ENCODE data around the gene POU2F1. TPM values are rescaled to one million over a fixed set of nuclear protein-coding genes. Genes with fewer than 3 reads are reported as not detected.

The POU2F1 gene
- total RNA-seq, 1 donor from 2014 or later: 7.2 TPM

DNA sequence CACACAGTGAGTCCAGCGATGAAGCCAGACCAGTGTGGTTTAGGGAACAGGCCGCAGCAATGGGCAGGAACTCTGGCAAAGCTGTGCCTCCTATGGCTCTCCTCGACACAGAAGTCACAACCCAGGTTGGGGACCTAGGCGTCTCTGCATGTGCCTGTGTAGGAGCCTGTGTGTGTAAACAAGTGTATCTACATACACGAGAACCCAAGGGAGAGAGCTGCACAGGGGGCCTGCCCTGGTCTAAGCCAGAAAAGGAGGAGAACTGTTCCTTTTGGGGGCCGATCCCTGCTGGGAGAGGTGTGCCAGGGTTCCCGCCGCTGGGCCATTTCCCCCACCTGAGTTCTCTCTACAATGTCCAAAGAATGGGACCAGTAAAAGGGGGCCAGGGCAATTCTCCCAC lies 241.7 kb downstream of the POU2F1 start:
- no peak for DNase-seq (ENCODE audit: low read depth)
- TF ChIP-seq, protein P1, sequence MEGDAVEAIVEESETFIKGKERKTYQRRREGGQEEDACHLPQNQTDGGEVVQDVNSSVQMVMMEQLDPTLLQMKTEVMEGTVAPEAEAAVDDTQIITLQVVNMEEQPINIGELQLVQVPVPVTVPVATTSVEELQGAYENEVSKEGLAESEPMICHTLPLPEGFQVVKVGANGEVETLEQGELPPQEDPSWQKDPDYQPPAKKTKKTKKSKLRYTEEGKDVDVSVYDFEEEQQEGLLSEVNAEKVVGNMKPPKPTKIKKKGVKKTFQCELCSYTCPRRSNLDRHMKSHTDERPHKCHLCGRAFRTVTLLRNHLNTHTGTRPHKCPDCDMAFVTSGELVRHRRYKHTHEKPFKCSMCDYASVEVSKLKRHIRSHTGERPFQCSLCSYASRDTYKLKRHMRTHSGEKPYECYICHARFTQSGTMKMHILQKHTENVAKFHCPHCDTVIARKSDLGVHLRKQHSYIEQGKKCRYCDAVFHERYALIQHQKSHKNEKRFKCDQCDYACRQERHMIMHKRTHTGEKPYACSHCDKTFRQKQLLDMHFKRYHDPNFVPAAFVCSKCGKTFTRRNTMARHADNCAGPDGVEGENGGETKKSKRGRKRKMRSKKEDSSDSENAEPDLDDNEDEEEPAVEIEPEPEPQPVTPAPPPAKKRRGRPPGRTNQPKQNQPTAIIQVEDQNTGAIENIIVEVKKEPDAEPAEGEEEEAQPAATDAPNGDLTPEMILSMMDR (conservative IDR thresholded peaks at IDR 0.05; ENCODE audit: low read depth, low read length): no peak
- no peak overlapping the region for H3K4me3 ChIP-seq (ENCODE audit: low read depth, low read length)

DNA sequence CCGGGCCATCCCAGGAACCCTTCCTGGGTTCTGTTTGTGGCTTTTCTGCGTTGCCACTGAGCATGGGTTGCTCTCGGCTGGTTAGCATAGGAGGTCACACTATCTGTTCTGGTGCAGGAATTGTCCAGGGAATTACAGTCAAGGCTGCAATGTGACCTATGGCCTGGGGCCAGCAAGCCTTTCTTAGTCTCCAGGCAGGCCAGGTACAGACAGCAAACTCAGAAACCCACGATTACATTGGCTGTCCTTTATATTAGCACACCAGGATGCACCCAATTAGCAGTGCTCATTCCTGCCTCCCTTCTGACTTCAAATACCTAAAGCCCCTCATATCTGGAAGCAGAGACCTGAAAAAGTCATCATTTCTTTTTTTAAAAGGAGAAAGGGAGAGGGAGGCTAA lies 242.4 kb downstream of the POU2F1 start:
- no peak overlapping the region for H3K4me3 ChIP-seq (ENCODE audit: low read depth, low read length)
- DNase-seq (ENCODE audit: low read depth): no peak
- TF ChIP-seq, protein P1 (conservative IDR thresholded peaks at IDR 0.05; ENCODE audit: low read depth, low read length): no peak

DNA sequence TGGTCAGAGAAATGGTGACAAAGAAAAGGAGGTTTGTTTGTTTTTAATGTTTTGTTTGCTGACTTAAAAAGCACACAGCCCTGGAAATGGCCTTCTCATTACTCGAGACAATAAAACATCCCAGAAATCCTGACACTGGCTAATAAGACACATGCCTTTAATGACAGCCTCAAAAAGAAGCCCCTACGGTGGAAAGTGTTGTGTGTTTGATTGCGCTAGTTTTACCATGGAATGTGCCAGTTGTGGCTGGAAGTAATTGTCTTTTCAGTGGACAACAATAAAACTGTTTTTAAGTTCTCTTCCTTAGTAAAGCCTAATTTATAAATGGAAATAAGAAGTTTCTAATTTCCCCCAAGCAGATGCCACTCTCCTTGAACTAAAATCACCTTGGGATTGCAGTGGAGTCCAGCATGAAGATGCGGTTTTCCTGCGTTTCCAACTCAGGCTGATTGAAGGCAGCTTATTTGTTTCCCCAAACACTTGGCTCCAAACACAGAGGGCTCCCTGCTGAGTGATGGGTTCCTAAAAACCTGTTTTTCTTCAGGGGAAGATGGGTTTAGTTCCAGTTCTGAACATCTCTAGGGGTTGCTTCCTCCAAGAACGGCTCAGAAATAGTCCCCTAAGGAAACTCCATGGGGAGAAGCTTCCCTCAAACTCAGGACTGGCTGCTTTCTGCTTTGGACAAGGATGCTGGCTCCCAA lies 243.3 kb downstream of the POU2F1 start:
- no peak overlapping the region for H3K4me3 ChIP-seq (ENCODE audit: low read depth, low read length)
- TF ChIP-seq, protein P1 (conservative IDR thresholded peaks at IDR 0.05; ENCODE audit: low read depth, low read length): no peak
- no peak for DNase-seq (ENCODE audit: low read depth)

DNA sequence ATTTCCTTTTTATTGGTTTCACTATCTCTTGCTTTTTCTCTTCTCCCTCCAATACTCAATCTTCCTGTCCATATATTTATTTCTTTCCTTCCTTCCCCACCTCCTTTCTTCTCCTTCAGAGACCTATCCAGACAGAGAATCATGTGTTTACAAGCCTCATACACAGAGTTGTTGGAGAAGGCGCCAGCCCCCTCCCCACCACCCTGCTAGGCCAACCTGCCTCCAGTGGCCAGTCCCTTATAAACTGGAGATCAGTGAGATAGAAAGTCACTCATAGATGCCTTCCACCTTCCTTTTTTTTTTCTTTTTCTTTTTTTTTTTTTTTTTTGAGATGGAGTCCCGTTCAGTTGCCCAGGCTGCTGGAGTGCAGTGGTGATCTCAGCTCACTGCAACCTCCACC lies 244.3 kb downstream of the POU2F1 start:
- no peak overlapping the region for H3K4me3 ChIP-seq (ENCODE audit: low read depth, low read length)
- TF ChIP-seq, protein P1 (conservative IDR thresholded peaks at IDR 0.05; ENCODE audit: low read depth, low read length): no peak
- no peak for DNase-seq (ENCODE audit: low read depth)

DNA sequence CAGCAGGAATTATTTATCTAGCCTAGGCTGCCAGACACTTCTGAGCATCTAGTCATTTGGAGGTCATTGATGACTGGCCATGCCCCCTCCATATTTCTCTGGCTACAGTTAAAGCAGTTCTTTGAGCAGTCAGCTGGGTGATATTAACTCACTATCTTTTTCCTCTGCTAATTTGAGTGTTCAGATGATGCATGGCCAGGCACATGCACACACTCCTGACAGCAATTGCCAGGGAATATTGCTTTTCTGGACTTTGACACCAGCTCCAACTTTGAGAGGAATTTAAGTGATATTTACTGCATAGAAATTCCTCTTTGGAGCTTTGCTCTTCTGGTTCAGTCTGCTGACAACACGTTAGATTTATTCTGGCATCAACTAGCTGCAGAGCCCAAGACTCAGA lies 245.1 kb downstream of the POU2F1 start:
- TF ChIP-seq, protein P1 (conservative IDR thresholded peaks at IDR 0.05; ENCODE audit: low read depth, low read length): no peak
- DNase-seq (ENCODE audit: low read depth): no peak
- H3K4me3 ChIP-seq (ENCODE audit: low read depth, low read length): no peak overlapping the region

DNA sequence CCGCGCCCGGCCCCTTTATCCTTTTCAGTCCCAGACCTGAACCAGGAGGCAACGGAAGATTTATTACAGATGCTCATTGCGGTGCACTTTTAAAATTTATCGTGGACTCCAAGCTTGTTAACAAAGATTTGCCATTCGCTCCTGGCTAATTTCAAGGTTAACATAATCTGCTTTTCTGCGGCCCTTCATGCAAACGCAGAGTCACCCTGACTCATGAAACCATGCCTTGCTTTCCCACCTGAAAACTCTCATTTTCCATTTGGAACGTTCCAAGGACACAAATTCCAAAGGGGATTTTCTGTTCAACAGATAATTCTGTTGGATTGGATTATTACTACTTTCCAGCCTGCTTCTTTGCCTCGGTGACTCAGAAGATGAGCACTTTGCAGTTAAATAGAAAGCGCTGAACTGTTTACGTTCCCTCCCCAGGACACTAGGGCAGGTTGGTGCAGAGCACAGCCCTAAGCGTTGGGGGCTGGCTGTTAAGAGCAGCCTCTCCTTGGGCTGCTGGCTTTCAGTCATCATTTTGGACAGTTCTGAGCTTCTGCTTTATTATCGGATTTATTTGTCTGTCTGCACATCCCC lies 246.5 kb downstream of the POU2F1 start:
- TF ChIP-seq, protein P1 (conservative IDR thresholded peaks at IDR 0.05; ENCODE audit: low read depth, low read length): no peak
- no peak for DNase-seq (ENCODE audit: low read depth)

DNA sequence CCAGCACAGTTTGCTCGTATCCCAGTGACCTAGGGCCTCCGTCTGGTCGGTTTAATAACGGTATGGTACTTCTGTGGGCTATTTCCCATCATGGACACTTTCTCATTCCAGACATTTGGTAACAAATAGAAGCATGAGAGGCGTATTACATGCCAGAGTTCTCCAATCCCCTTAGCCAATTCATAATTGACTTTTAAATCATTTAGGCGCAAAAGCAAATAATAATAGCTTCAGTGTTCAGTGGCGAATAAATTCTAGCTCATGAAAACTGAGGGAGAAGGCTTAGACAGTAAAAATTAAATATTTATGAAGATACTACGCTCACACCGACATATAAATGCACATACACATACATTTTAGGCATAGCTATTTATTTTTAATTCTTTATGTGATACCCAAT lies 247.1 kb downstream of the POU2F1 start:
- TF ChIP-seq, protein P1 (conservative IDR thresholded peaks at IDR 0.05; ENCODE audit: low read depth, low read length): no peak
- H3K4me3 ChIP-seq (ENCODE audit: low read depth, low read length): no peak overlapping the region
- no peak for DNase-seq (ENCODE audit: low read depth)

More for the DNA sequence above, 246.5 kb downstream of the POU2F1 start:
- H3K4me3 ChIP-seq (ENCODE audit: low read depth, low read length): no peak overlapping the region
